ENCODE results near the gene SPATA3.
"Not testable (repeated sequence)": the region's sequence is repeated elsewhere in the genome, so short reads cannot be mapped to it uniquely, and the experiment has no call there.

SPATA3 gene

DNA sequence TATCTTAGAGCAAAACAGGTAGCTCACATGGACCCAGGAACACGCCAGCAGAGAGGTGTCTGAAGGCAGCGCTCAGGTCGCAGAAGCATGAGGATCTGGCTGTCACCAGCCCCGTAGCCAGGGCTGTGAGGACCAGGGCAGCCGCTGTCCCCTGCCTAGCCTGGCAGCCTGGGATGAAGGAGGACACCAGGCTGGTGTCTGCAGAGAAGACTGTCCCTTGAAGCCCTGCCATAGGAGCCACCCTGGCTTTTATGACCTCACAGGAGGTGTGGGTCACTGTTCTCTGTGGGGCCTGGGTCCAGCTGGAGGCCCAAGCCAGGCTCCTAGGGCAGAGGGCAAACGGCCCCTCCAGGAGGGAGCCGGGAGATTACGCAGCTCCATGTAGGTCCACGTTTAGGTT, at the start of gene SPATA3:
Gene SPATA3, plus strand, starts transcription at position 301 of the 400 bp plus-strand sequence. CDS start 113 bp downstream, outside the sequence.
- DNase-seq (ENCODE audit: low spot score) = no peak

DNA sequence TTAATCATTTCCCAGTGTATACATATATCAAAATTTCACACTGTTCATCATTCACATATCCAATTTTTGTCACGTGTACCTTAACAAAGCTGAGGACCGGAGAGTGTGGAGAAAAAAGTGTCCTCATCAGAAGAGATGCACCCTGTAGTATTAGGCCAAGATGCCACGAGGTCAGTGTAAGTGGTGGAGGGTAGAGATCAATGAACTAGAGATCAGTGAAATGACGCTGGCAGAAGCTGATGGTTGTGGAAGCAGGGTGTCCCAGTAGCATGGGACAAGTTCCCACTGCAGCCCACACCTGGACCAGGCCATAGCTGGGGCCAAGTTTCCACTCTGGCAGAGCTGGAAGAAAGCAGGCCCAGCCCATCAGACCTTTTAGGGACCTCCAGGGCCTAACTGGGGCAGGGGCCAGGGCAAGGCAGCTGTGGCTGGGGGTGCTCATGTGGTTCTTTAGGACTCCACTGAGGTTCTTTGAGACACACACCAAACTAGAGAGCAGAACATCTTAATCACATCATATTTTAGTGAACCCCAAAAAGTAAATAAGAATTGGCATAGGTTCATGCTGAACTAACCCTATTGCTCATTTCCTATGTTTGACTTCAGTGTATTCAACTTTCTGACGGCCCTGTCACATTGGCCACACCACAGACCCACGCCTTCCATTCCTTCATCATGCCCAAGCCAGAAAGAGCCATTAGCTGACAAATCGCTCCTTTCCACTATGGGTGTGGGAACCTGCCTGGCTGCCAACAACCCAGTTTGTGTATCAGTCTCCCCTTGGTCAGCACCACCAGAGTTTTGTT, 49.3 kb upstream of the SPATA3 start:
- no peak for DNase-seq (ENCODE audit: low spot score)

DNA sequence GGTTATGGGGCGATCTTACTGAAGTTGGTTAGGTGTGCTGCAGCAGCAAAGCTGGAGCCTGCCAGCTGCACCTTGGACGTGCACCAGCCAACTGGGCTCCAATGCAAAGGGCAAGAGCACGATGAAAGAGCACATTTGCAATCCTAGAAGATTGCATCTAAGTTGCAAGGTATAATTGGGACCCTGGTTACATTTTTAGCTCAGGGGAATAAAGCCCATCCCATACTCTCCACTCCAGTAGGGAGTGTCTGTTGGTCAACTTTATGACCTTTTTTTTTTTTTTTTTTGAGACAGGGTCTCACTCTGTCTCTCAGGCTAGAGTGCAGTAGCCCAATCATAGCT, 48.7 kb upstream of the SPATA3 start:
- DNase-seq (ENCODE audit: low spot score) = no peak

DNA sequence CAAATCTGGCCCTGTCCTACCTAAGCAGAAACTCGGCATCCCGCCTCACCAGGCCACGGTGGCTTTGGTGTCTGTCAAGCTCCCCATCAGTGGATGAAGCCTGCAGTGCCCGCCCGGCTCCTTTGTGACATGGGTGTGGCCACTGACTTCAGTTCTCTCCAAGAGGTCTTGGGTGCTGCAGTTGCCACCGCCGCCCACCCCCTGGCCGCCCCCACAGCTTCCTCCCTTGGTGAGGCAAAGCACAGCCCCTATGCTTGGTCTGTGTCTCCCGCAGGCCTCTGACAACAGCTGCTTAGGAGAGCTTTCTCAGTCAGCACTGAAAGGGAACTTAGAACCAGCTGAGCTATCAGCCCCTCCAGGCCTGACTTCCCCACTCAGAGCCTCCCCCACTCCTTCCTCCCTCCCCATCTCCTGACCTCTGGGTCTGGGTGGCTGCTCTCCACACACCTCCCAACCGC, 48.0 kb upstream of the SPATA3 start:
- DNase-seq (ENCODE audit: low spot score) = peak; percentile 48

DNA sequence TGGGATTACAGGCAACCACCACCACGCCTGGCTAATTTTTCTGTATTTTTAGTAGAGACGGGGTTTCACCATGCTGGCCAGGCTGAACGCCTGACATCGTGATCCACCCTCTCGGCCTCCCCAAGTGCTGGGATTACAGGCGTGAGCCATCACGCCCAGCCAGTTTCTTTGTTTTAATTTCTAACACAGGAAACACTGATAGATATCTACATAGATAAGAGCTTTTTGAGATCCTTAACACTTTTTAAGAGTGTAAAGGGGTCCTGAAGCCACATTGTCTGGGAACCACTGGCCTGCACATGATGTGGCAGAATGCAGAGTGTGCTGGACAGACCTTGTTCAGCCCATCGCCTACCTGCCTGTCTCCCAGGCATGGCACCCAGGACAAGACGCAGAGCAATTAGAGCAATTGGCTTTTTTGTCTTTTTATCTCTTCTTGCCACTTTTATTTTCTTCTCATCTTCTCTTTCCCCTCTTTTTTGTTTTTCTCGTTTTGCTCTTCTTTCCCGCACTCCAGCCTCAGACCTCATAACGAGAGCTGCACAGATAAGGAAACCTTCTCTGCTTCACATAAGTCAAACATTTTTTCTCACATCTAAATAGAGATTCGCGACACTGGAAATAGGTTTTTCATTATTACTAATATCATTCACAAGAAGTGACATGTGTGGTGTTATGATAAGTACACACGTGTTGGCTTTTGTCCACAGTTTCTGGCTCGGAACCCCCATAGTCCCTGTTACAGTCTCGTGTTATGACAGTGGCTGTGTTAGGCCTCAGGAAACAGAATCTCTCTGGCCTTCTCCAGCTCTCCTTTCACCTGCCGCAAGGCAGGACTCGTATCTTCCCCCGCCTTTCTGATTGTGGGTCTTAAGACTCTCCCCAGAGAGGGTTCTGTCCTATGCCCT, 45.7 kb upstream of the SPATA3 start:
- DNase-seq (ENCODE audit: low spot score) = no peak

DNA sequence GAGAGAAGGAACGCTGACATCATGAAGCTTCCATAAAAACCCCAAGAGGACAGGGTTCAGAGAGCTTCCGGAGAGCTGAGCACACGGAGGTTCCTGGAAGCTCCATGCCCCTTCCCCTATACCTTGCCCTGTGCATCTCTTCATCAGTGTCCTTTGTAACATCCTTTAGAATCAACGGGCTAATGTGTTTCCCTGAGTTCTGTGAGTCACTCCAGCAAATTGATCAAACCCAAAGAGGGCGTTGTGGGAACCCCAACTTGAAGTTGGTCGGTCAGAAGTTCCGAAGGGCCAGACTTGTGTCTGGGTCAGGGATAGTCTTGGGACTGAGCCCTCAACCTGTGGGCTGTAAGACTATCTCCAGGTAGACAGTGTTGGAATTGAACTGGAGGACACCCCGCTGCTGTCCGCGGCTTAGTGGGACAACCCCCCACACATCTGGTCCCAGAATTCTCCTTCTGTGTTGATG, 45.0 kb upstream of the SPATA3 start:
- DNase-seq (ENCODE audit: low spot score) = no peak

DNA sequence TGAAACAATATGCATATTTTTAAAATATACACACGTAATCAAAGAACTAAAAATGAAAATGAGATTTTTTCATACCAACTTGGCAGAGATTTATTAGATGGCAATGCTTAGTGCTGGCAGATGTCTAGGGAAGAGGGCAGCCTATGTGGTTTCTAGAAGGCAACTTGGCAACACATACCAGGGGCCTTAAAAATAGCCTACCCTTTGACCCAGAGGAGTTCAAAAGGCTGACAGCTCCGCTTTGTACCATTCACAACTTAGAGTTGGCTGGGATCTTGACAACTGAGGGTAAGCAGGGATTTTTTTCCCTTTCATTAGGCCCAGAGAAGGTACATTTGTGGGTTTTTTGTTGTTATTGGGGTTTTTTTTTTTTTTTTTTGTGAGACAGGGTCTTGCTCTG, 44.5 kb upstream of the SPATA3 start:
- DNase-seq (ENCODE audit: low spot score) = no peak

DNA sequence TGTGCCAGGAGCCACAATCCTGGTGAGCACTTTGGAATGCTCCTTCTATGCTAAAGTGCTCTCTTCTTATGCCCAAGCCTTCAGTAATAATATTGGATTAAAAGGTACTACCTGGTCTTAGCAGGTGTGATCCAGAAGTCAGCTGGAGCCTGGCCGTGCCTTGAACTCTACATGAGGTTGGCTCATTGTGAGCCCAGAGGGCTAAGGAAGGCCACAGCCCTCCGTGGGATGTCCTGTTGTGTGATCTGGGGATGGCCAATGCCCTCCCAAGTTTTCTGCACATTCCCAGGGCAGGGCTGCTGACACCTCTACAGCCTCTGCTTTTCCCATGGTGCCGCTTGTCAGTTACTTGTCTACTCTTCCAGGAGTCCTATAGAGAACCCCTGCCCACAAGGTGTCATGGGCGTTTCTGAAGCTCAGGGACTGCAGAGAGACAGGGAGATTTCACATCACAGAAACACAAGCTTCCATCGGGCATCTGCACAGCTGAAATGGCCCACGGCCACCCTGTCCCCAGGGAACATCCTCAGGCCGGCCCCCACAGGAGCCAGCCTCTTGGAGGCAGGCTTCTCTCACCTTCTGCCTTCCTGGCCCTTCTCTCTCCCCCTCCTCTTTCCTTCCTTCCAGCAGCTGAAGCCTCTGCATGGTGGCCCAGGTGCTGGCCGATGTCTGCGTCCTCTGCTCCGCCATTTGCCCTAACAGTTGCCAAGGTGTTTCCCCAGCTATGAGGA, 43.5 kb upstream of the SPATA3 start:
- no peak for DNase-seq (ENCODE audit: low spot score)

DNA sequence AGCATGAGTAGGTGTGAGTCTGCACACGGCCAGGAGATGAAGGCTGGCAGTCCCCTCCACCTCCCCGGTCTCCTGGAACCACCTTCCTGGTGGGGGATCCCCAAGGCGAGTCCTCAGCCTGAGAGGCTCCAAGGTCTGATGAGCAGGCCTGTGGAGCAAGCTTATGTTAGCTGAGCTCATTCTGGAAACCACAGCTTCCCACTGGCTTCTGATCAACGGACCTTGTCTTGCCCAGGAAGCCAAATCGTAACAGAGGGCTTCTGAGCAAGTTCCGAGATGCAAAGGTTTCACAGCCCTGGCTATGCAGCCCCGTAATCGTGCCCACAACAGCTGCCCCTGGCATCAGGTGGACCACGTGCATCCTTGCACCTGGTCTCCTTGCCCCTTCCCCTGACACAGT, 42.1 kb upstream of the SPATA3 start:
- DNase-seq (ENCODE audit: low spot score) = no peak

DNA sequence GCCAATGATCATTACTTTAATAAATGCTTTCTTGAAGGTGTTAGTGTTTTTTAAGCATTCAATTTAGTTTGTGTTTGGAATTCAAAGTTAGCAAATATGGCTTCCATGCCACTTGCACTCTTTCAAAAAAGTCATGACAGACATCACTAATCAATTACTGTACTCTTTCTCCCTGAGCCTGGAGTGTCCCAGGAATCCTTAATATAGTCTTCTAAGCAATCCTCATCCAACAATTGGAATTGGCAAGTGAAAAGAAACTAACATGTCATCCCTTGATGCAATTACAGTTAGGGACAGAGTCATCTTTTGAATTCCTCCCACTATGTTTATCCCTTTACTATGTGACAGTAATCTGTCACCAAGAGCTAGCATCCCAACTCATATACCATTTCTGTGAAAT, 41.2 kb upstream of the SPATA3 start:
- DNase-seq (ENCODE audit: low spot score) = no peak

DNA sequence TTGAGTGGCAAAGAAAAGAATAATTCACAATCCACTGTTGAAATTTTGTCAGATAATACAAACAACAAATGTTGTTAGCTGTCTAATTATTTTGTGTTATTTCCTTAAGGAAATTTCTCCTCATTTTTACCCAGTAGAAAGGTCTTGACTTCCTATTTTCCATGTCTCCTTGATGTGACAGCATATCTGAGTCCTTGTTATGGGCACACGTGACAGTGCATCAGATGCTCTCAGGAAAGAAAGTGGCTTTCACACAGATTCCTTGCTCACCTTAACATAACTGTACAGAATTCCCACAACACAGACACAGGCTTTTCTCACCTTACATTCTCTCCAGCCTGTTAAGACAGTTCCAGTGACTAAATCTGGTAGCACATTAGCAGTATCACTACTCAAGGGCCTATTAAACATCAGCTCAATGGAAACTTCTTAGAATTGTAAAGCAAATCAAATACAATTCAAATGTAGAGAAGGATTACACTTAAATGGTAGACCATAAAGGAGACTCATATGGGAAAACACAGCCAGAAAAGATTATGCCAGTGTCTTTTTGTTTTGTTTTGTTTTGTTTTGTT, 40.7 kb upstream of the SPATA3 start:
- DNase-seq (ENCODE audit: low spot score) = no peak

DNA sequence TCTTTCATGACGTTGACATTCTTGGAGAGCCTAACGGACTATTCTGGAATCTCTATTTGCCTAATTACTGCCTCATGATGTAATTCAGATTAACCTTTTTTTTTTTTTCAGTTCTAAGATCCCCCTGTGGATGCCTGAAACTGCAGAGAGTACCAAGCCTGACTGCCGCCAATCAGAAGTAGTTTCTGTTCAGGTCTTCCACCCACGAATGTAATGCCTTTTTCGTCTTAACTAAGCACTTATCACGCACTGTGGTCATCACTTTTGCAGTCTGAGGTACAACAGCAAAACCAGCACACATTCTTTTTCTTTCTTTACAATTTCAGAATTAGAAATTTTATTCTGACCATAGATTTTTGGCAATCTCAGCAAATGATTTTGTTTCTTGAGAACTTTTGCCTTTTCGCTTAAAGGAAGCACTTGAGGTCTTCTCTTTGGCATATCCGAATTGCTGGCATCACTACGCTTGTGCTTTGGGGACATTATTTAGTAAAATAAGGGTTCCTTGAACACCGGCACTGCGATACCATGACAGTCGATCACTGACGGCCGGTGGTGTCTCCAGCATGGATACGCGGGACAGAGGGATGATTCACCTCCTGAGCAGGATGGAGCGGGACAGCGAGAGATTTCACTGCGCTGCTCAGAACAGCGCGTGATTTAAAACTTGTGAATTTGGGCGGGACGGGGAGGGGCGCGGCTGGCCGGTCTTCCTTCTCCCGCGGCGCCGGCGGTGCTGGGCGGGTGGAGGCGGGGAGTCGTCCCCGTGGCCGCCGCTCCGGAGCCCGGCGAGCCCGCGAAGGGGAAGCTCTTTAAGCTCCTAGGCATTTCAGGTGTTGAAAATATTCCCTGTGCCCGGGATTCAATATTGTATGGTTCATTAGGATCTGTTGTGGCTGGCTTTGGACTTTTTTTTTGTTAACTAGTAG, 38.8 kb upstream of the SPATA3 start:
- DNase-seq (ENCODE audit: low spot score) = peak; percentile 14

DNA sequence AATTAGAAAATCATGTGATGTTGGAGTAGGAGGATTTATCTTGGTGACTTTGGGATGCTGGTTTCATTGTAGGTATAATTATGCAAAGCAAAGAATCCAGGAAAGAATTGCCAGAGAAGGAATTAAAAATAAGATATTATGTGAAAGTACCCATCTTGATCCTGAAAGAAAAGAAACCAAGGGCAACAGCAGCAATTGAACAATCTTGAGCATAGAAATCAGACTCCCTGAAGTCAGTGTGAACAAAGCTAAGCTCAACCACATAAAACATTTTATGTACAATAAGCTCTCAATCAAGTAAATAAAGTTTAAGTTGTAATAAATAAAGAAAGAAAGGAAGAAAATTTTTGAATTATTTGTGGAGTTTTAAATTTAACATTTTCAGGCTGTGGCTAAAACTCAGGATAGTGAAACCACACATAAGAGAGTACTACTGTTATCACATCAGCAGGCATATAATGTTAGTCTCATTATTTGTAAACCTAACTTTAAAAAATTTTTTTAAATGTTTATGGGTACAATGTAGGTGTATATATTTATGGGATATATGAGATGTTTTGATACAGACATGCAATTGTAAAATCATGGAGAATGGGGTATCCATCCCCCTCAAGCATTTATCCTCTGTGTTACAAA, 38.0 kb upstream of the SPATA3 start:
- no peak for DNase-seq (ENCODE audit: low spot score)

DNA sequence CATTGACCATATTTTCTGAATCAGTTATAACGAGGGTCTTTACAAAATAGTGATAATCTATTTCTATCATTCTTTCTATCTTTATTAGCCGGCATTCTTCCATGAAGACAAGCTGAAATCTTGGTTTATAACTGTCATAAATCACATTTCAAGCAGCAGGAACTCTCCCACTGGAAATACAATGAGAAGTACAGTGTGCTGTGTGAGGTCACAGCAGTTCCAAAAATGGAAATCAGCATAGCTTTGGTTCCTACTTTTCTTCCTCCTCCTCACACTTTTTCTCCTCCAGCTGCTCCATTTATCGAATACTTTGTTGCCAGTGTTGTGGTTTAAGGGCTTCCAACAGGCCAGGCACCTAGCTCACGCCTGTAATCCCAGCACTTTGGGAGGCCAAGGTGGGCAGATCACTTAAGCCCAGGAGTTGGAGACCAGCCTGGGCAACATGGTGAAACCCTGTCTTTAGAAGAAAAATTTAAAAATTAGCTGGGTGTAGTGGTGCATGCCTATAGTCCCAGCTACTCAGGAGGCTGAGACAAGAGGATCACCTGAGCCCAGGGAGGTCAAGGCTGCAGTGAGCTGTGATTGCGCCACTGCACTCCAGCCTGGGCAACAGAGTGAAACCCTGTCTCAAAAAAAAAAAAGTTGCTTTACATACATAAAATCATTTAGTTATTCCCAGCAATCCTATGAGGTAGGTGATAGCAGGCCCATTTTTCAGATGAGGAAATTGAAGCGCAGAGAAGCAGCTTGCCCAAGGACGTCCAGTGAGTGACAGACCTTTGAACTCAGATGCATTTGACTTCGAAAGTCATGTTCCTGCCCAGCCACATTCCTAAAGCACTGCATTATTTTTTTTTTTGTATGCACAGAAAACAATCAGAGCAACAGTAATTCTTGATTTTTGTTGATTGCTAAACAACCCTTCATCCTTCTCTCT, 36.8 kb upstream of the SPATA3 start:
- DNase-seq (ENCODE audit: low spot score) = no peak

DNA sequence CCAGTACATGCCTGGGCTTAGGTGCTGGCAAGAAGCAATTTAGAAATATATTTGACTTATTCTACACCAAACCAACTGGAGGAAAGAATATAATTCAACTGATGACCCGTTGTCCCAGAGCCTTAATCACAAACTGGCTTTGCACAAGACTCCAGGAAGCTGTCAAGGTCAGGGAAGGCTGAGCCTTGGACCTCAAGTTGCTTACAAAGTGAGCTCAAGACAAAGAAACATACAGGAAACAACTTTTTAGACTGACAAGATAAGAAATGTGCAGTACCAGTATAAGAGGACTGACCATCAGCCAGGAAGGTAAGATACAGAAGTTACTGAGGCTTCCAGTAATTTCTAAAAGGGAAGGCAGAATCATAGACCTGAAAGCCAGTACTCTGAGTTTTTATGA, 35.9 kb upstream of the SPATA3 start:
- DNase-seq (ENCODE audit: low spot score) = no peak

DNA sequence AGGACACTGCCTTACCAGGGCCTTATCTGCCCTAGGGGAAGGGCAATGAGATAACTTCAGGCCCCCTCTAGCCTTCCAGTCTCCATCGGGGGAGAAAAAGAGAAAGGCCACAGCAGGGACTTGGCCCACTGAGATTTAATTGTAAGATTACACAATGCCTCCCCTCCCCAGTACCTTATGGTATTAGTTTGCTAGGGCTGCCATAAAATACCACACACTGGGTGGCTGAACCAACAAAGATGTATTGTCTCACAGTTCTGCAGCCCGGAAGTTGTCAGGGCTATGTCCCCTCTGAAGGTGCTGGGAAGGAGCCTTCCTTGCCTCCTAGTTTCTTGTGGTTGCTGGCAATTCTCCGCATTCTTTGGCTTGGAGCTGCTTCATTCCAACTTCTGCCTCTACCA, 34.8 kb upstream of the SPATA3 start:
- no peak for DNase-seq (ENCODE audit: low spot score)

DNA sequence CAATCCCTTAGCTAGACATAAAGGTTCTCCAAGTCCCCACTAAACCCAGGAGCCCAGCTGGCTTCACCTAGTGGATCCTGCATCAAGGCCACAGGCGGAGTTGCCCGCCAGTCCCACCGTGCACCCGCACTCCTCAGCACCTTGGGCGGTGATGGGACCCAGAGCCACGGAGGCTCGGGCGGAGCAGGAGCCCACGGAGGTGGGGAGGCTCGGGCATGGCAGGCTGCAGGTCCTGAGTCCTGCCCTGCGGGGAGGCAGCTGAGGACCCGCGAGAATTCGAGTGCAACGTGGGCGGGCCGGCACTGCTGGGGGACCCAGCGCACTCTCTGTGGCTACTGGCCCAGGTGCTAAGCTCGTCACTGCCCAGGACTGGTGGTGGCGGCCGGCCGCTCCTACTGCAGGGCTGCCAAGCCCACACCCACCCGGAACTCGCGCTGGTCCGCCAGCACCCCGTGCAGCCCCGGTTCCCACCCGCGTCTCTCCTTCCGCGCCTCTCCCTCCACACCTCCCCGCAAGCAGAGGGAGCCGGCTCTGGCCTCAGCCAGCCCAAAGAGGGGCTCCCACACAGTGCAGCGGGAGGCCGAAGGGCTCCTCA, 31.7 kb upstream of the SPATA3 start:
- no peak for DNase-seq (ENCODE audit: low spot score)

DNA sequence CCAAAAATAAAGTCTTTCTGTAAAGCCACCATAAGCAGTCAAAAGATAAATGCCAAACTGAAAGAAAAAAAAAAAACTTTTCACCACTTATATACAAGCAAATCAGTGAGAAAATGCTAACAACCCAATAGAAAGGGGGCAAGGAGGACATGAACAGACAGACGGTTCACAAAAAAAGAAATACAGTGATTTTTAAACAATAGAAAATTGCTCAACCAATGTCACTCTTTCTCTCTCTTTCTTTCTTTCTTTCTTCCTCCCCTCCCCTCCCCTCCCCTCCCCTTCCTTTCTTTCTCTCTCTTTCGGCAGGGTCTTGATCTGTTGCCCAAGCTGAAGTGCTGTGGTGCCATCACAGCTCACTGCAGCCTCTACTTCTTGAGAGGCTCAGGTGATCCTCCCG, 28.8 kb upstream of the SPATA3 start:
- DNase-seq (ENCODE audit: low spot score) = no peak

DNA sequence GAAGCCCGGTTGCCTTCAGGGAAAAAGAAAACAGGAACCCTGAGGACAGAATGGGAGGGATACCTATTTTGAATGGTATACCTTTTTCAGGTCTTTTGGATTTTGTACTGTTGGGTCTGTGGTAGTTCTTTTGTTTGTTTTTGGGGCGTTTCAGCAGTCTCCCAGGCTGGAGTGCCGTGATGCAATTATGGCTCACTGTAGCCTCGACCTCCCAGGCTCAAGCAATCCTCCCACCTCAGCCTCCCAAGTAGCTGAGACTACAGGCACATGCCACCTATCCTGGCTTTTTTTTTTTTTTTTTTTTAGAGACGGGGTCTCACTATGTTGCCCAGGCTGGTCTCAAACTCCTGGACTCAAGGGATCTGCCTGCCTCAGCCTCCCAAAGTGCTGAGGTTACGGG, 27.6 kb upstream of the SPATA3 start:
- DNase-seq (ENCODE audit: low spot score) = not testable (repeated sequence)

Measured in Ammon's horn (tissue), 1 donor.